Neuronal stem cell (in vitro differentiated cells): ENCODE data around the gene UCMA.

Experiments
- DNase-seq: peaks from one replicate; pipeline ENCODE4 v3.0.0-alpha.2; 2013; ENCODE audit warnings: low spot score
- H2AFZ ChIP-seq: one replicate; pipeline ENCODE4 v1.6.1; 2013; ENCODE audit warnings: mild to moderate bottlenecking, low read length, inconsistent platforms
- H2AK5ac ChIP-seq: 2 replicates; pipeline ENCODE4 v1.6.1; 2013; ENCODE audit warnings: low read depth, mild to moderate bottlenecking, inconsistent platforms, low read length, moderate library complexity, mixed read lengths
- H2BK120ac ChIP-seq: 2 replicates; pipeline ENCODE4 v1.6.1; 2013; ENCODE audit warnings: low read depth, mild to moderate bottlenecking, inconsistent platforms, low read length, moderate library complexity, mixed read lengths
- H2BK12ac ChIP-seq: one replicate; pipeline ENCODE4 v1.6.1; 2013; ENCODE audit warnings: low read length, inconsistent platforms
- H2BK15ac ChIP-seq: 2 replicates; pipeline ENCODE4 v1.6.1; 2013; ENCODE audit warnings: mild to moderate bottlenecking, low read length, inconsistent platforms, mixed read lengths
- H2BK5ac ChIP-seq: one replicate; pipeline ENCODE4 v1.6.1; 2013; ENCODE audit warnings: inconsistent platforms, mild to moderate bottlenecking, low read length, moderate library complexity
- H3K14ac ChIP-seq: one replicate; pipeline ENCODE4 v1.6.1; 2013; ENCODE audit warnings: low read length, inconsistent platforms
- H3K18ac ChIP-seq: 2 replicates; pipeline ENCODE4 v1.6.1; 2013; ENCODE audit warnings: low read length, inconsistent platforms
- H3K23ac ChIP-seq: 2 replicates; pipeline ENCODE4 v1.6.1; 2013; ENCODE audit warnings: low read depth, mild to moderate bottlenecking, mixed read lengths, low read length, inconsistent platforms; ENCODE audit not compliant: poor library complexity
- H3K27ac ChIP-seq: replicated peaks from 3 replicates; pipeline ENCODE4 v1.5.1; 2013; ENCODE audit warnings: low read length, inconsistent platforms
- H3K27me3 ChIP-seq, 3 experiments: 2 replicates each; pipeline ENCODE4 v1.6.1; 2013; ENCODE audit warnings: low read length in 3 of 3, mild to moderate bottlenecking in 2 of 3, inconsistent platforms in 1 of 3, low read depth in 1 of 3, mixed read lengths in 1 of 3, moderate library complexity in 1 of 3; ENCODE audit not compliant: control insufficient read depth in 3 of 3, insufficient read depth in 3 of 3
- H3K36me3 ChIP-seq, 2 donors: replicated peaks in 1 of 2; 2 replicates each; pipeline ENCODE4 v1.6.1; 2013; ENCODE audit warnings: low read length in 2 of 2; ENCODE audit not compliant: control insufficient read depth in 2 of 2, insufficient read depth in 2 of 2
- H3K4ac ChIP-seq: 2 replicates; pipeline ENCODE4 v1.6.1; 2013; ENCODE audit warnings: inconsistent platforms, mild to moderate bottlenecking, low read length, moderate library complexity
- H3K4me1 ChIP-seq, 2 donors: 1 replicate in 1 of 2; 2 replicates in 1 of 2; pipeline ENCODE4 v1.6.1; 2013; ENCODE audit warnings: low read length in 2 of 2, low read depth in 1 of 2; ENCODE audit not compliant: control insufficient read depth in 2 of 2, insufficient read depth in 1 of 2
- H3K4me2 ChIP-seq: one replicate; pipeline ENCODE4 v1.6.1; 2013; ENCODE audit warnings: mild to moderate bottlenecking, low read length, inconsistent platforms; ENCODE audit not compliant: insufficient read depth, poor library complexity, severe bottlenecking
- H3K4me3 ChIP-seq, 2 donors: 2 replicates each; pipeline ENCODE4 v1.5.1; 2013; ENCODE audit warnings: low read length in 2 of 2, mild to moderate bottlenecking in 2 of 2, inconsistent platforms in 1 of 2, moderate library complexity in 1 of 2
- H3K79me1 ChIP-seq: one replicate; pipeline ENCODE4 v1.6.1; 2013; ENCODE audit warnings: low read depth, mild to moderate bottlenecking, inconsistent platforms, low read length, moderate library complexity
- H3K9ac ChIP-seq: one replicate; pipeline ENCODE4 v1.6.1; 2013; ENCODE audit warnings: mild to moderate bottlenecking, low read depth, low read length, inconsistent platforms; ENCODE audit not compliant: poor library complexity
- H3K9me3 ChIP-seq, 2 donors: replicated peaks in 1 of 2; 2 replicates each; pipeline versions ENCODE3 to v1.6.1; 2013; ENCODE audit warnings: low read length in 2 of 2, mild to moderate bottlenecking in 2 of 2, inconsistent platforms in 1 of 2, low read depth in 1 of 2, mixed read lengths in 1 of 2, moderate library complexity in 1 of 2; ENCODE audit not compliant: control insufficient read depth in 2 of 2, insufficient read depth in 1 of 2
- H4K8ac ChIP-seq: one replicate; pipeline ENCODE4 v1.6.1; 2013; ENCODE audit warnings: low read depth, mild to moderate bottlenecking, inconsistent platforms, low read length, moderate library complexity
- H4K91ac ChIP-seq: one replicate; pipeline ENCODE4 v1.6.1; 2013; ENCODE audit warnings: low read length, low read depth, mild to moderate bottlenecking, inconsistent platforms; ENCODE audit not compliant: poor library complexity
- WGBS, 2 donors: extraction: QIAGEN DNeasy Blood & Tissue Kit; methylation state at CpG; one replicate each; pipeline ENCODE4 v1.1.7; 2013; ENCODE audit warnings: missing lambda C conversion rate in 2 of 2, mixed read lengths in 1 of 2; ENCODE audit not compliant: insufficient read length in 2 of 2, insufficient replicate concordance in 1 of 2; ENCODE audit errors: extremely low coverage in 2 of 2; 5-methylcytosine and 5-hydroxymethylcytosine counted together

UCMA gene

DNA sequence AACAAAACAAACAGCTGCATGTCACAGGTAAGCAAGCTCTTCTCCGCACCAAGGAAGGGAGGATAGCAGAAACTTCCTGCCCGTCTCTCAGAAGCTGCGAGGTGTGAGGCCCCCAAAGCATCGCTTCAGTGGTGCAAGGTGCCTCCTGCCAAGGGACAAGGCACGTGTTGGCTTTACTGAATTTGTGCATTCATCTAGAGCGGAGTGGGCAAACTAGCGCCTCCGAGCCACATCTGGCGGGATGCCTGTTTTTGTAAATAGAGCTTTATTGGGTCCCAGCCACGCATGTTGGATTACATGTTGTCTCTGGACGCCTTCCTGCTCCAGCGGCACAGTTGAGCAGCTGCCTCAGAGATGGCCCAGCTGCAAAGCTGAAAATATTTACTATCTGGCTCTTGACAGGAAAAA lies 38.0 kb upstream of the UCMA start:
- no CpG with 5 or more reads among the region's 12 CpGs for WGBS, 2 donors
- Histone ChIP-seq H3K14ac (no peak overlapping the region), H3K79me1 (no peaks in the 10 kb centered on the region), H3K4me3 (no peak overlapping the region), H3K23ac (no peak overlapping the region), H4K91ac (no peak overlapping the region), H2AFZ (peak overlapping the region; percentile 84), H2BK5ac (no peak overlapping the region), H3K27ac (no peak overlapping the region), H2BK15ac (no peak overlapping the region), H3K9me3 (no peaks in the 10 kb centered on the region), H4K8ac (peak overlapping the region; percentile 92), H3K18ac (peak overlapping the region; percentile 23), H3K9ac (no peak overlapping the region), H3K27me3 (no peaks in the 10 kb centered on the region), H3K4ac (peak overlapping the region; percentile 37), H2BK12ac (no peak overlapping the region), H3K36me3 (no peaks in the 10 kb centered on the region), H2AK5ac (no peak overlapping the region), H2BK120ac (no peak overlapping the region), H3K4me1 (peaks cover 5 to 9% of the 10 kb centered on the region in 2 donors), H3K4me2 (no peak overlapping the region)
- no peak for DNase-seq

DNA sequence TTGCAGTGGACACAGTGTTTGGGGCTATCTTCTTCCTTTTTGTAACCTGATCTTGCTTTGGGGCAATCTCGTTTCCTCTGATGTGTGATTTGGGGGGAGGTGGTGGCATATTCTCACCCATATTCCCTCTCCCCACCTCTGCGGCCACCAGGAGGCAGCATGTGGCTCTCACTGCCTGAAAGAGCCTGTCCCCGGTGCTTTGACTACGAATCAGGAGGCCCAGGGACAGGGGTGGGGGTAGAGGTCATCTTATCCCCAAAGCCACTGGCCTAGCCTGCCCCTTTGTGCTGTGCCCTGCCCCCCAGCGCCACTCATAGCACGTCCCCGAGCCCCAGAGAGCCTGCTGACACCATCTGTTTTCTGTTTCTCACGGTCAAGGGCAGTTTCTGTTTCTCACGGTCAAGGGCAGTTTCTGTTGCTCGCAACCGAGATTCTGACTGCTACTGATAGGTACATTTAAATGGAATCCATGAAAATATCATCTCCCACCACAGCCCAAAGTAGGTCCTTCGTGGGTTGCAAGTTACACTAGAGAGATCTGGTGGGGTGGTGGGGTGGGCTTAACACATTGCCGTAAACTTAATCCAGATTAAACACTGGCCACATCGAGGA lies 37.5 kb upstream of the UCMA start:
- Histone ChIP-seq H3K9me3 (no peaks in the 10 kb centered on the region), H2AK5ac (no peak overlapping the region), H3K23ac (peak overlapping the region; percentile 40), H3K36me3 (no peaks in the 10 kb centered on the region), H2BK5ac (no peak overlapping the region), H2BK120ac (no peak overlapping the region), H3K18ac (peak overlapping the region; percentile 69), H3K79me1 (no peaks in the 10 kb centered on the region), H3K4me3 (no peak overlapping the region), H3K27me3 (no peaks in the 10 kb centered on the region), H3K4me1 (peaks cover 5 to 9% of the 10 kb centered on the region in 2 donors), H3K9ac (no peak overlapping the region), H2BK15ac (no peak overlapping the region), H3K14ac (no peak overlapping the region), H2BK12ac (no peak overlapping the region), H4K91ac (no peak overlapping the region), H4K8ac (no peak overlapping the region), H3K4ac (no peak overlapping the region), H3K27ac (no peak overlapping the region), H2AFZ (peak overlapping the region; percentile 84), H3K4me2 (no peak overlapping the region)
- no CpG with 5 or more reads among the region's 14 CpGs for WGBS, 2 donors
- DNase-seq, result no peak

DNA sequence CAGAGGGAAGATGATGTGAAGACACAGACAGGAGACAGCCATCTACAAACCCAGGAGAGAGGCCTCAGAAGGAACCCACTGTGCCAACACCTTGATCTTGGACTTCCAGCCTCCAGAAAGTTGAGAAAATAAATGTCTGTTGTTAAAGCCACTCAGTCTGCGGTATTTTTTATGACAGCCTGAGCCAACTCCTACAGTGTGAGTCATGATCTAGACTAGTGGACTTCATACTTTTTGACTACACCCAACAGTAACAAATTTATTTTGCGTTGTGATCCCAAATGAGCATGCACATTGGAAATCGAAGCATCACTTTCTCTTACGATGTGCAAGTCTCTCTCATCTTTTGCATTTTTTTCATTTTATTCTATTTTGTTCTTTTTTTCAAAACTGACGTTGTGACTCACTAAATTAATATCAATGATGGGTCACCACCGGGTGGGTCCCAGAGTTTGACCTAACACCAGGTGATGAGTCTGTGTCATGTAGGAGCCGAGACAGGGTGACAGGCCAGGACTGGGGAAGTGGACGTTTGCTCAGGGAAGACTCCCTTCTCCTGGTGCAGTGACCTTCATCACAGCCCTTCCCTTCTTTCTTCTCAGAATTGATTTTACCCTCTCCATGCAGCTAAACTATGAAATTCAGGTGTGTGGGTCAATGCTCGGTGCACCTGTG lies 36.8 kb upstream of the UCMA start:
- peak overlapping the region; percentile 69 for H3K18ac ChIP-seq
- peak overlapping the region; percentile 84 for H2AFZ ChIP-seq
- H3K4me2 ChIP-seq, result no peak overlapping the region
- no peak overlapping the region for H2BK120ac ChIP-seq
- no peak overlapping the region for H2BK15ac ChIP-seq
- H3K36me3 ChIP-seq, result no peaks in the 10 kb centered on the region
- no peak overlapping the region for H4K91ac ChIP-seq
- H3K4me1 ChIP-seq, result peaks cover 5 to 9% of the 10 kb centered on the region in 2 donors
- no peak overlapping the region for H2BK5ac ChIP-seq
- H2BK12ac ChIP-seq, result no peak overlapping the region
- H3K79me1 ChIP-seq, result no peaks in the 10 kb centered on the region
- H3K14ac ChIP-seq, result no peak overlapping the region
- no peak overlapping the region for H3K27ac ChIP-seq
- H3K9ac ChIP-seq, result no peak overlapping the region
- H3K9me3 ChIP-seq, result no peaks in the 10 kb centered on the region
- no peak overlapping the region for H3K4ac ChIP-seq
- no peak overlapping the region for H4K8ac ChIP-seq
- peak overlapping the region; percentile 40 for H3K23ac ChIP-seq
- H2AK5ac ChIP-seq, result no peak overlapping the region
- H3K4me3 ChIP-seq, result no peak overlapping the region
- WGBS, 2 donors, result no CpG with 5 or more reads among the region's 9 CpGs
- no peaks in the 10 kb centered on the region for H3K27me3 ChIP-seq
- DNase-seq, result no peak

DNA sequence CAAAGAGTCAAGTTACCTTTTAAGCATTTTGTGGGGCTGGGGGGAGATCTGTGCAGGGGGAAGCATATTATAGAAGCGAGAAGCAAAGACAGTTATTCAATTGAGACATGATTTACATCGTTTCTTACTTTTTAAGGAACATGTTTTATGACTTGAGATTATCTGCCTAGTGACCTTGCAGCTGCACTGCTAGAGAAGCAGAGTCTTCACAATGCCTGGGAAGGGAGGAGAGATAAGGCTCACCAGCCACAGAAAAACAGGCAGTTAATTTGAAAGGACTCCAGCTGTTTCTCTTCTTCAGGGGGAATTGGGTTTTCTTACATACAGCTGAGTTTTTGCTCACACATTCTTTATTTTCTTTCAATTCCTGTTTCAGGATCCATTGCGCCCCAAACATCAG lies 34.7 kb upstream of the UCMA start:
- Histone ChIP-seq H3K4me1 (peaks cover 5 to 9% of the 10 kb centered on the region in 2 donors), H3K23ac (no peak overlapping the region), H3K79me1 (no peaks in the 10 kb centered on the region), H2BK5ac (no peak overlapping the region), H2BK12ac (no peak overlapping the region), H3K18ac (no peak overlapping the region), H3K4me2 (no peak overlapping the region), H3K9me3 (no peaks in the 10 kb centered on the region), H3K9ac (no peak overlapping the region), H3K36me3 (no peaks in the 10 kb centered on the region), H3K4me3 (no peak overlapping the region), H2AK5ac (no peak overlapping the region), H2AFZ (peak overlapping the region; percentile 9), H3K27me3 (no peaks in the 10 kb centered on the region), H2BK120ac (no peak overlapping the region), H3K14ac (no peak overlapping the region), H4K8ac (no peak overlapping the region), H2BK15ac (no peak overlapping the region), H3K27ac (no peak overlapping the region), H4K91ac (no peak overlapping the region), H3K4ac (no peak overlapping the region)
- no peak for DNase-seq
- no CpG with 5 or more reads among the region's 3 CpGs for WGBS, 2 donors
